Upper lobe of left lung (tissue), 4 donors: ENCODE results near the gene GPR150.

Experiments used
- EP300 ChIP-seq, 4 donors: sonication (generic); formaldehyde crosslinking; IDR thresholded peaks; one replicate each; pipeline ENCODE4 v1.5.1; 2017; ENCODE audit warnings: antibody characterized with exemption in 4 of 4, control low read depth in 2 of 4
- POLR2A ChIP-seq, 4 donors: fragments of 450-650 bp; IDR thresholded peaks; one replicate each; pipeline ENCODE4 v1.5.1; 2016 to 2017; ENCODE audit warnings: antibody characterized with exemption in 4 of 4, mild to moderate bottlenecking in 2 of 4
- POLR2AphosphoS5 ChIP-seq, 2 donors: sonication (generic); formaldehyde crosslinking; IDR thresholded peaks; one replicate each; pipeline ENCODE4 v1.5.1; 2017; ENCODE audit warnings: antibody characterized with exemption in 2 of 2
- TF ChIP-seq, protein P1 (sequence below), 6 experiments: fragments of 450-650 bp in 4 of 6; fragments of 200-600 bp in 2 of 6; sonication (generic) in 2 of 6; IDR thresholded peaks; one replicate each; pipeline ENCODE4 v1.5.1; 2016 to 2019; ENCODE audit warnings: antibody characterized with exemption in 6 of 6

DNA sequence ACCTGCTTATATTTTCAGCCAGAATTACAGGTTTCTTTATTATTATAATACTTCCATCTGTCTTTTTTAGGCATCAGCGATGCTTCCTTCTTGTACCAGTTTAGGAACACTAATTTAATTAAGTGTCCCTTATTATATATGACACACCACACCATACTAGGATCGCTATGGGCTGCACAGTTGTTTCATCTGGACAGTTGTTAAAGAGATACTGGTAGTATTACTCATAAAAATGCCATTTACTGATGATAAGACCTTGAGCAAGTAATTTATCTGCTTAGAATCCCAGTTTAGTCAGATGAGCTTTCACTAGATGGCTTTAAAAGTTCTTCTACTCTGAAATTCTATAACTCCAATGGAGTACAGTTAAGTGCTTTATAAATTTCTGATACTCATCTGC lies 47.9 kb upstream of the GPR150 start:
- TF ChIP-seq, protein P1, sequence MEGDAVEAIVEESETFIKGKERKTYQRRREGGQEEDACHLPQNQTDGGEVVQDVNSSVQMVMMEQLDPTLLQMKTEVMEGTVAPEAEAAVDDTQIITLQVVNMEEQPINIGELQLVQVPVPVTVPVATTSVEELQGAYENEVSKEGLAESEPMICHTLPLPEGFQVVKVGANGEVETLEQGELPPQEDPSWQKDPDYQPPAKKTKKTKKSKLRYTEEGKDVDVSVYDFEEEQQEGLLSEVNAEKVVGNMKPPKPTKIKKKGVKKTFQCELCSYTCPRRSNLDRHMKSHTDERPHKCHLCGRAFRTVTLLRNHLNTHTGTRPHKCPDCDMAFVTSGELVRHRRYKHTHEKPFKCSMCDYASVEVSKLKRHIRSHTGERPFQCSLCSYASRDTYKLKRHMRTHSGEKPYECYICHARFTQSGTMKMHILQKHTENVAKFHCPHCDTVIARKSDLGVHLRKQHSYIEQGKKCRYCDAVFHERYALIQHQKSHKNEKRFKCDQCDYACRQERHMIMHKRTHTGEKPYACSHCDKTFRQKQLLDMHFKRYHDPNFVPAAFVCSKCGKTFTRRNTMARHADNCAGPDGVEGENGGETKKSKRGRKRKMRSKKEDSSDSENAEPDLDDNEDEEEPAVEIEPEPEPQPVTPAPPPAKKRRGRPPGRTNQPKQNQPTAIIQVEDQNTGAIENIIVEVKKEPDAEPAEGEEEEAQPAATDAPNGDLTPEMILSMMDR (IDR thresholded peaks at IDR 0.05), result no peak
- TF ChIP-seq POLR2A (IDR thresholded peaks at IDR 0.05), result no peak
- no peak for TF ChIP-seq POLR2AphosphoS5 (IDR thresholded peaks at IDR 0.05)
- no peak for TF ChIP-seq EP300 (IDR thresholded peaks at IDR 0.05)
